IMR-90 (cell line): ENCODE results near the gene RAB42. TPM values are rescaled to one million over a fixed set of nuclear protein-coding genes. Genes with fewer than 3 reads are reported as not detected.

ENCODE experiments used
- ATAC-seq: fragments of 200-7000 bp; cut with Tn5 transposase; 2 replicates; pipeline ENCODE4 v1.9.1; 2020; ENCODE audit warnings: low read depth, mild to moderate bottlenecking, moderate library complexity
- BruUV-seq: library from RNA; stranded (reverse); fragments of 400-500 nt; replicated peaks from 2 replicates; lab custom pipeline; 2021; lab: Mats Ljungman, UMichigan
- CTCF ChIA-PET: fragments of 300-600 bp; formaldehyde crosslinking; extraction: SDS; loops from one replicate; lab custom pipeline; 2021; ENCODE audit warnings: antibody characterized with exemption; lab: Yijun Ruan, JAX
- POLR2A ChIA-PET: fragments of 300-600 bp; sonication (Branson Sonifier 250); formaldehyde crosslinking; loops from one replicate; lab custom pipeline; 2022; ENCODE audit warnings: antibody characterized with exemption; ENCODE audit not compliant: unreplicated experiment; lab: Charles Lee
- DNase-seq: peaks from one replicate; pipeline ENCODE4 v3.0.0; 2013
- H2AFZ ChIP-seq: replicated peaks from 2 replicates; pipeline ENCODE3; 2013; ENCODE audit warnings: low read length, mild to moderate bottlenecking; ENCODE audit not compliant: poor library complexity
- H2AK5ac ChIP-seq: 2 replicates; pipeline ENCODE4 v1.6.1; 2013; ENCODE audit warnings: low read depth, low read length, inconsistent platforms
- H2AK9ac ChIP-seq: replicated peaks from 2 replicates; pipeline ENCODE3; 2013; ENCODE audit warnings: mild to moderate bottlenecking, low read depth, low read length, moderate library complexity; ENCODE audit not compliant: poor library complexity
- H2BK120ac ChIP-seq: 2 replicates; pipeline ENCODE4 v1.6.1; 2013; ENCODE audit warnings: low read depth, low read length, inconsistent platforms
- H2BK15ac ChIP-seq: 3 replicates; pipeline ENCODE4 v1.6.1; 2013; ENCODE audit warnings: low read depth, low read length, inconsistent platforms
- H2BK20ac ChIP-seq: 2 replicates; pipeline ENCODE4 v1.6.1; 2013; ENCODE audit warnings: low read depth, mild to moderate bottlenecking, inconsistent platforms, low read length, moderate library complexity
- H2BK5ac ChIP-seq: 2 replicates; pipeline ENCODE4 v1.6.1; 2013; ENCODE audit warnings: mild to moderate bottlenecking, low read depth, low read length, inconsistent platforms; ENCODE audit not compliant: poor library complexity, severe bottlenecking
- H3K14ac ChIP-seq: replicated peaks from 2 replicates; pipeline ENCODE4 v1.6.1; 2013; ENCODE audit warnings: low read depth, low read length, inconsistent platforms
- H3K18ac ChIP-seq: 2 replicates; pipeline ENCODE4 v1.6.1; 2013; ENCODE audit warnings: low read depth, low read length, control low read depth
- H3K23ac ChIP-seq: 2 replicates; pipeline ENCODE4 v1.6.1; 2013; ENCODE audit warnings: low read depth, low read length, inconsistent platforms
- H3K27ac ChIP-seq: 2 replicates; pipeline ENCODE4 v1.5.1; 2013; ENCODE audit warnings: mild to moderate bottlenecking, control low read depth, low read length; ENCODE audit not compliant: insufficient read depth
- H3K27me3 ChIP-seq: 2 replicates; pipeline ENCODE4 v1.6.1; 2013; ENCODE audit warnings: low read length; ENCODE audit not compliant: control insufficient read depth, insufficient read depth
- H3K36me3 ChIP-seq: 2 replicates; pipeline ENCODE4 v1.6.1; 2013; ENCODE audit warnings: low read length, mixed read lengths; ENCODE audit not compliant: control insufficient read depth, insufficient read depth
- H3K4ac ChIP-seq: 2 replicates; pipeline ENCODE4 v1.6.1; 2013; ENCODE audit warnings: low read depth, low read length, inconsistent platforms
- H3K4me1 ChIP-seq: 2 replicates; pipeline ENCODE4 v1.6.1; 2013; ENCODE audit warnings: low read length, mixed read lengths; ENCODE audit not compliant: control insufficient read depth, insufficient read depth
- H3K4me2 ChIP-seq: 2 replicates; pipeline ENCODE4 v1.6.1; 2013; ENCODE audit warnings: low read depth, mild to moderate bottlenecking, control low read depth, low read length, moderate library complexity
- H3K4me3 ChIP-seq: 2 replicates; pipeline ENCODE4 v1.5.1; 2013; ENCODE audit warnings: low read depth, mild to moderate bottlenecking, control low read depth, low read length, moderate library complexity; ENCODE audit not compliant: insufficient read depth
- H3K56ac ChIP-seq: 2 replicates; pipeline ENCODE4 v1.6.1; 2013; ENCODE audit warnings: low read length, inconsistent platforms; ENCODE audit not compliant: insufficient read depth; ENCODE audit errors: extremely low read depth
- H3K79me1 ChIP-seq, 2 experiments: 2 replicates each; pipeline ENCODE4 v1.6.1; 2013; ENCODE audit warnings: low read length in 2 of 2, inconsistent platforms in 1 of 2, low read depth in 1 of 2
- H3K9ac ChIP-seq: 2 replicates; pipeline ENCODE4 v1.6.1; 2013; ENCODE audit warnings: low read depth, low read length, control low read depth
- H3K9me1 ChIP-seq: 2 replicates; pipeline ENCODE4 v1.6.1; 2013; ENCODE audit warnings: low read length, inconsistent platforms; ENCODE audit not compliant: insufficient read depth
- H3K9me3 ChIP-seq: 2 replicates; pipeline ENCODE4 v1.6.1; 2013; ENCODE audit warnings: low read length; ENCODE audit not compliant: control insufficient read depth, insufficient read depth
- H4K20me1 ChIP-seq: 2 replicates; pipeline ENCODE4 v1.6.1; 2013; ENCODE audit warnings: low read length, inconsistent platforms; ENCODE audit not compliant: insufficient read depth
- H4K5ac ChIP-seq: 2 replicates; pipeline ENCODE4 v1.6.1; 2013; ENCODE audit warnings: mild to moderate bottlenecking, low read depth, low read length, control low read depth
- H4K8ac ChIP-seq, 2 experiments: 2 replicates each; pipeline ENCODE4 v1.6.1; 2013; ENCODE audit warnings: low read depth in 2 of 2, low read length in 2 of 2, control low read depth in 1 of 2, inconsistent platforms in 1 of 2
- H4K91ac ChIP-seq: 2 replicates; pipeline ENCODE4 v1.6.1; 2013; ENCODE audit warnings: low read depth, low read length, inconsistent platforms; ENCODE audit not compliant: insufficient read depth
- CEBPB ChIP-seq: IDR thresholded peaks from 2 replicates; pipeline ENCODE4 v1.6.1; 2012; ENCODE audit warnings: low read depth, low read length, improper control_type of control experiment
- MAZ ChIP-seq: IDR thresholded peaks from 2 replicates; pipeline ENCODE4 v1.6.1; 2012; ENCODE audit warnings: low read depth, mild to moderate bottlenecking, low read length, improper control_type of control experiment, moderate library complexity, borderline replicate concordance
- MXI1 ChIP-seq: IDR thresholded peaks from 2 replicates; pipeline ENCODE4 v1.6.1; 2012; ENCODE audit warnings: low read depth, mild to moderate bottlenecking, low read length, moderate library complexity, borderline replicate concordance
- RAD21 ChIP-seq: IDR thresholded peaks from 2 replicates; pipeline ENCODE4 v1.6.1; 2012; ENCODE audit warnings: low read length, improper control_type of control experiment
- RFX5 ChIP-seq: IDR thresholded peaks from 2 replicates; pipeline ENCODE4 v1.8.0; 2012; ENCODE audit warnings: low read depth, mild to moderate bottlenecking, low read length, moderate library complexity
- WGBS, 2 experiments: methylation state at CpG; one replicate each; pipeline versions ENCODE4 v1.1.5 to v1.1.7; 2013; ENCODE audit warnings: missing lambda C conversion rate in 2 of 2; ENCODE audit not compliant: insufficient read length in 1 of 2; ENCODE audit errors: extremely low coverage in 2 of 2; 5-methylcytosine and 5-hydroxymethylcytosine counted together
- dilution Hi-C: fragments of 300-500 bp; cut with HindIII; formaldehyde crosslinking; loops from one replicate; pipeline ENCODE4 v1.14.3; 2018; ENCODE audit warnings: low sequenced_read_pairs; ENCODE audit not compliant: unreplicated experiment
- in situ Hi-C: fragments of 300-500 bp; cut with MboI; formaldehyde crosslinking; loops from 3 replicates; pipeline ENCODE4 v1.14.3; 2019; ENCODE audit warnings: low sequenced_read_pairs, inconsistent platforms, mixed read lengths
- intact Hi-C: fragments of 100-400 bp; cut with micrococcal nuclease; formaldehyde crosslinking; loops from 2 replicates; pipeline ENCODE4 v1.10.0; 2022
- polyA plus RNA-seq, 3 experiments: library from polyadenylated mRNA; depleted of rRNA; stranded (reverse); fragments of >200 nt; gene quantifications; 2 replicates each; pipeline ENCODE4 v1.2.3, GENCODE V29; 2012; ENCODE audit warnings: low replicate concordance in 1 of 3
- total RNA-seq: library from RNA; depleted of rRNA; stranded (reverse); fragments of >200 nt; gene quantifications from 2 replicates; pipeline ENCODE4 v1.2.3, GENCODE V29; 2012
- TF ChIP-seq, protein P1 (sequence below): fragments of 150-350 bp; IDR thresholded peaks from 2 replicates; pipeline ENCODE4 v1.6.1; 2016; ENCODE audit warnings: low read depth, mild to moderate bottlenecking, low read length, moderate library complexity, borderline replicate concordance
- TF ChIP-seq, protein P2 (sequence below): conservative IDR thresholded peaks from 2 replicates; pipeline ENCODE4 v1.5.1; 2012; ENCODE audit warnings: mild to moderate bottlenecking, low read depth, low read length, improper control_type of control experiment
- TF ChIP-seq, protein P3 (sequence below): fragments of 150-350 bp; IDR thresholded peaks from 2 replicates; pipeline ENCODE4 v1.6.1; 2017; ENCODE audit warnings: mild to moderate bottlenecking, antibody characterized with exemption, low read length, low read depth

RAB42 gene
- total and polyA plus RNA-seq, 2 of the 4 experiments (the other 2 are of a cell fraction), result 0.77 to 0.90 TPM

DNA sequence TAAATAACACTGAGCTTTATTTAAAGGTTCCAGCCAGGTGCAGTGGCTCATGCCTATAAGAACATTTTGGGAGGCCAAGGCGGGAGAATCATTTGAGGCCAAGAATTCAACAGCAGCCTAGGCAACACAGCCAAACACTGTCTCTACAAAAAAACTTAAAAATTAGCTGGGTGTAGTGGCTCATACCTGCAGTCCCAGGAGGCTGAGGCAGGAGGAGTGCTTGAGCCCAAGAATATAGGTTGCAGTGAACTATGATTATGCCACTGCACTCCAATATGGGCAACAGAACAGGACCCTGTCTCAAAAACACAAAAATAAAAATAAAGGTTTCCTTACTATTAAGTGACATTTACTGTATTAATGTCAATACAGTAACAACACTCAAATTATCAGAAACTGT is 48.7 kb downstream of the RAB42 start:
- Histone ChIP-seq H3K9me1 (peaks cover 5% of the 10 kb centered on the region; the same call in 1 of the 2 replicates), H3K27ac (no peak overlapping the region), H2AK5ac (no peak overlapping the region), H4K20me1 (no peaks in the 10 kb centered on the region), H4K5ac (no peak overlapping the region), H3K23ac (no peak overlapping the region; the same call in 1 of the 2 replicates), H4K8ac (no peak overlapping the region), H3K27me3 (no peaks in the 10 kb centered on the region), H3K56ac (no peak overlapping the region), H3K9ac (no peak overlapping the region), H3K4me3 (no peak overlapping the region), H2BK20ac (no peak overlapping the region), H3K4me1 (peaks cover 1% of the 10 kb centered on the region), H3K36me3 (0 out of 2 replicates have a peak, but pooled peaks cover 1% of the 10 kb centered on the region), H3K9me3 (no peaks in the 10 kb centered on the region), H3K14ac (no peak overlapping the region), H2BK5ac (no peak overlapping the region), H3K18ac (no peak overlapping the region), H2BK15ac (no peak overlapping the region), H3K4ac (no peak overlapping the region), H3K4me2 (no peak overlapping the region), H2AFZ (no peak overlapping the region), H4K91ac (no peak overlapping the region), H3K79me1 (peaks cover 28 to 54% of the 10 kb centered on the region in 2 experiments), H2AK9ac (no peak overlapping the region), H2BK120ac (no peak overlapping the region)
- DNase-seq (peak; percentile 9), ATAC-seq (no peak)
- dilution Hi-C loops (no loop called here), in situ Hi-C loops (no loop called here), intact Hi-C loops (loop anchor here (10.0 kb wide), 2 partner anchors 394 to 554 kb away; no protein-coding TSS in a partner anchor)
- POLR2A ChIA-PET, result no interaction called here
- CTCF ChIA-PET, result no interaction called here
- WGBS, 2 experiments, result no CpG with 5 or more reads among the region's 1 CpG
- TF ChIP-seq MAZ (no peak), RAD21 (0 out of 2 replicates have a peak, but pooled peaks have one; percentile 19), MXI1 (no peak), CEBPB (no peak), RFX5 (no peak)
- TF ChIP-seq, protein P1, sequence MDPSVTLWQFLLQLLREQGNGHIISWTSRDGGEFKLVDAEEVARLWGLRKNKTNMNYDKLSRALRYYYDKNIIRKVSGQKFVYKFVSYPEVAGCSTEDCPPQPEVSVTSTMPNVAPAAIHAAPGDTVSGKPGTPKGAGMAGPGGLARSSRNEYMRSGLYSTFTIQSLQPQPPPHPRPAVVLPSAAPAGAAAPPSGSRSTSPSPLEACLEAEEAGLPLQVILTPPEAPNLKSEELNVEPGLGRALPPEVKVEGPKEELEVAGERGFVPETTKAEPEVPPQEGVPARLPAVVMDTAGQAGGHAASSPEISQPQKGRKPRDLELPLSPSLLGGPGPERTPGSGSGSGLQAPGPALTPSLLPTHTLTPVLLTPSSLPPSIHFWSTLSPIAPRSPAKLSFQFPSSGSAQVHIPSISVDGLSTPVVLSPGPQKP, result no peak
- TF ChIP-seq, protein P2, sequence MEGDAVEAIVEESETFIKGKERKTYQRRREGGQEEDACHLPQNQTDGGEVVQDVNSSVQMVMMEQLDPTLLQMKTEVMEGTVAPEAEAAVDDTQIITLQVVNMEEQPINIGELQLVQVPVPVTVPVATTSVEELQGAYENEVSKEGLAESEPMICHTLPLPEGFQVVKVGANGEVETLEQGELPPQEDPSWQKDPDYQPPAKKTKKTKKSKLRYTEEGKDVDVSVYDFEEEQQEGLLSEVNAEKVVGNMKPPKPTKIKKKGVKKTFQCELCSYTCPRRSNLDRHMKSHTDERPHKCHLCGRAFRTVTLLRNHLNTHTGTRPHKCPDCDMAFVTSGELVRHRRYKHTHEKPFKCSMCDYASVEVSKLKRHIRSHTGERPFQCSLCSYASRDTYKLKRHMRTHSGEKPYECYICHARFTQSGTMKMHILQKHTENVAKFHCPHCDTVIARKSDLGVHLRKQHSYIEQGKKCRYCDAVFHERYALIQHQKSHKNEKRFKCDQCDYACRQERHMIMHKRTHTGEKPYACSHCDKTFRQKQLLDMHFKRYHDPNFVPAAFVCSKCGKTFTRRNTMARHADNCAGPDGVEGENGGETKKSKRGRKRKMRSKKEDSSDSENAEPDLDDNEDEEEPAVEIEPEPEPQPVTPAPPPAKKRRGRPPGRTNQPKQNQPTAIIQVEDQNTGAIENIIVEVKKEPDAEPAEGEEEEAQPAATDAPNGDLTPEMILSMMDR, result peak; percentile 31; the same call in 1 of the 2 replicates
- TF ChIP-seq, protein P3, sequence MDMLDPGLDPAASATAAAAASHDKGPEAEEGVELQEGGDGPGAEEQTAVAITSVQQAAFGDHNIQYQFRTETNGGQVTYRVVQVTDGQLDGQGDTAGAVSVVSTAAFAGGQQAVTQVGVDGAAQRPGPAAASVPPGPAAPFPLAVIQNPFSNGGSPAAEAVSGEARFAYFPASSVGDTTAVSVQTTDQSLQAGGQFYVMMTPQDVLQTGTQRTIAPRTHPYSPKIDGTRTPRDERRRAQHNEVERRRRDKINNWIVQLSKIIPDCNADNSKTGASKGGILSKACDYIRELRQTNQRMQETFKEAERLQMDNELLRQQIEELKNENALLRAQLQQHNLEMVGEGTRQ, result no peak
- no TSS peak for BruUV-seq
